ENCODE data around the gene MYRIP. TPM values are rescaled to one million over a fixed set of nuclear protein-coding genes. Genes with fewer than 3 reads are reported as not detected.

The MYRIP gene
- polyA plus RNA-seq, 1 experiment, result 0.06 TPM

GRCh38 chr3:40302784-40303183 is 493.4 kb downstream of the MYRIP start:
- DNase-seq (ENCODE audit: low read depth), result no peak
- Histone ChIP-seq H3K4me3 (ENCODE audit: low read depth, low read length) (no peak overlapping the region), H3K27me3 (ENCODE audit: control insufficient read depth, insufficient read depth, low read length) (no peaks in the 10 kb centered on the region), H3K36me3 (ENCODE audit: control insufficient read depth, insufficient read depth, low read length) (no peaks in the 10 kb centered on the region)
- ChIA-PET POLR2A (no interaction called here), CTCF (interaction anchor here (1.2 to 1.5 kb wide), 2 partner anchors 14 to 123 kb away, joined by 4 to 5 read pairs; no protein-coding TSS in a partner anchor)
- TF ChIP-seq CTCF (IDR thresholded peaks at IDR 0.05; ENCODE audit: insufficient read depth, low read depth, low read length), result no peak

GRCh38 chr3:40304352-40304751 is 494.9 kb downstream of the MYRIP start:
- Histone ChIP-seq H3K36me3 (ENCODE audit: control insufficient read depth, insufficient read depth, low read length) (no peaks in the 10 kb centered on the region), H3K4me3 (ENCODE audit: low read depth, low read length) (no peak overlapping the region), H3K27me3 (ENCODE audit: control insufficient read depth, insufficient read depth, low read length) (no peaks in the 10 kb centered on the region)
- POLR2A ChIA-PET, result no interaction called here
- CTCF ChIA-PET, result interaction anchor here (0.7 to 1.6 kb wide), 4 partner anchors 10 to 125 kb away, joined by 3 to 6 read pairs (median 4); no protein-coding TSS in a partner anchor
- no peak for TF ChIP-seq CTCF (IDR thresholded peaks at IDR 0.05; ENCODE audit: insufficient read depth, low read depth, low read length)
- no peak for DNase-seq (ENCODE audit: low read depth)

- Histone ChIP-seq H3K27me3 (ENCODE audit: control insufficient read depth, insufficient read depth, low read length) (no peaks in the 10 kb centered on the region), H3K4me3 (ENCODE audit: low read depth, low read length) (no peak overlapping the region), H3K36me3 (ENCODE audit: control insufficient read depth, insufficient read depth, low read length) (no peaks in the 10 kb centered on the region)
- POLR2A ChIA-PET, result no interaction called here
- no peak for TF ChIP-seq CTCF (IDR thresholded peaks at IDR 0.05; ENCODE audit: insufficient read depth, low read depth, low read length)
- CTCF ChIA-PET, result interaction anchor here (0.6 to 1.2 kb wide), 2 partner anchors 115 to 271 kb away, joined by 3 read pairs; no protein-coding TSS in a partner anchor
- no peak for DNase-seq (ENCODE audit: low read depth)
Observed at GRCh38 chr3:40306336-40306735, 496.9 kb downstream of the MYRIP start.

DNA sequence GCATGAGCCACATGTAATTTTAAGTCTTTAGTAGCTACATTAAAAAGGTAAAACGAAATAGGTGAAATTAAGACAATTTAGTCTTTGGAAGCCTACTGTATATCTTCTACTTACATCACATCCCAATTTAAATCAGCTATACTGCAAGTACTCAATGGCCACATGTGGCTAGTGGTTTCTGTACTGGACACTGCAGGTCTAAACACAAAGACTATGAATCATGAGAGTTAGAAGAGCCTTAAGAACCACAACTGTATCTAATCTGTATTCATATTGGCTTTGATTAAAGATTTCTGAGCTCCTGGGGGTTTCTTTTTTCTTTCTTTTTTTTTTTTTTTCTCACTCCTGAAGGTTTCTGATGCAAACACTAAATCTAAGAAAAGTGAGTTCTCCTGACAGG is 497.8 kb downstream of the MYRIP start:
- no peak for DNase-seq (ENCODE audit: low read depth)
- Histone ChIP-seq H3K4me3 (ENCODE audit: low read depth, low read length) (no peak overlapping the region), H3K36me3 (ENCODE audit: control insufficient read depth, insufficient read depth, low read length) (no peaks in the 10 kb centered on the region), H3K27me3 (ENCODE audit: control insufficient read depth, insufficient read depth, low read length) (no peaks in the 10 kb centered on the region)
- POLR2A ChIA-PET, result no interaction called here
- TF ChIP-seq CTCF (IDR thresholded peaks at IDR 0.05; ENCODE audit: insufficient read depth, low read depth, low read length), result no peak
- CTCF ChIA-PET, result interaction anchor here (14.1 kb wide), 1 partner anchor 116 kb away, joined by 245 read pairs; no protein-coding TSS in a partner anchor

- CTCF ChIA-PET, result interaction anchor here (0.7 to 14.1 kb wide), 8 partner anchors 8 to 769 kb away, joined by 3 to 245 read pairs (median 4); no protein-coding TSS in a partner anchor
- Histone ChIP-seq H3K27me3 (ENCODE audit: control insufficient read depth, insufficient read depth, low read length) (no peaks in the 10 kb centered on the region), H3K4me3 (ENCODE audit: low read depth, low read length) (peak overlapping the region; percentile 45), H3K36me3 (ENCODE audit: control insufficient read depth, insufficient read depth, low read length) (peaks cover 4% of the 10 kb centered on the region)
- no peak for TF ChIP-seq CTCF (IDR thresholded peaks at IDR 0.05; ENCODE audit: insufficient read depth, low read depth, low read length)
- POLR2A ChIA-PET, result no interaction called here
- DNase-seq (ENCODE audit: low read depth), result no peak
Observed at GRCh38 chr3:40308725-40309417, 499.5 kb downstream of the MYRIP start.

Data from BJ (cell line).